Measurements from ENCODE around the gene NOS1.
"Not testable (repeated sequence)": the region's sequence is repeated elsewhere in the genome, so short reads cannot be mapped to it uniquely, and the experiment has no call there.

NOS1 gene

GRCh38 chr12:117202033-117202432 lies 159.4 kb downstream of the NOS1 start:
- DNase-seq, result no peak

DNA sequence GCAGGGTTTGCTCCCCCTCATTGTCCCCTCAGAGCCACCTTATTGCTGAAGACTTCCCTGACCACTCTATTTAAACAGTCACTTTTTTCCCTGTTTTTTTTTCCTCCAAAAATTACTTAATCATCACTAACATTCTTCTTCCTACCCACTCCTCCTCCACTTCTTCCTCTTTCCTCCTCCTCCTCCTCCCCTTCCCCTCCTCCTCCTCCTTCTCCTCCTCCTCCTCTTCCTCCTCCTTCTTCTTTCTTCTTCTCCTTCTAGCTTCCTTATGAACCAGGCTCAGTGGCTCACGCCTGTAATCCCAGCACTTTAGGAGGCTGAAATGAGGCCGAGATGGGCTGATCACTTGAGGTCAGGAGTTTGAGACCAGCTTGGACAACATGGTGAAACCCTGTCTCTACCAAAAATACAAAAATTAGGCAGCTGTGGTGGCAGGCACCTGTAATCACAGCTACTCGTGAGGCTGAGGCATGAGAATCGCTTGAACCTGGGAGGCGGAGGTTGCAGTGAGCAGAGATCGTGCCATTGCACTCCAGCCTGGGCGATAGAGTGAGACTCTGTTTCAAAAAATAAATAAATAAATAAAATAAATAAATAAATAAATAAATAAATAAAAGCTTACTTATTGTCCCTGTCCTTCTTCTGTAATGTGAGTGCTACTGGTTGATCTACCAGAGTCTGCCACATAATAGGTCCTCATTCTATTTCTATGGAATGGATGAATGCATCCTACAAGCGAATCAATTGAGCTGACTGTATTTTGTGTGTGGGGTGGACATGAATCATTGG lies 161.3 kb downstream of the NOS1 start:
- DNase-seq, result not testable (repeated sequence)

GRCh38 chr12:117196334-117196733 lies 165.1 kb downstream of the NOS1 start:
- DNase-seq, result not testable (repeated sequence)

DNA sequence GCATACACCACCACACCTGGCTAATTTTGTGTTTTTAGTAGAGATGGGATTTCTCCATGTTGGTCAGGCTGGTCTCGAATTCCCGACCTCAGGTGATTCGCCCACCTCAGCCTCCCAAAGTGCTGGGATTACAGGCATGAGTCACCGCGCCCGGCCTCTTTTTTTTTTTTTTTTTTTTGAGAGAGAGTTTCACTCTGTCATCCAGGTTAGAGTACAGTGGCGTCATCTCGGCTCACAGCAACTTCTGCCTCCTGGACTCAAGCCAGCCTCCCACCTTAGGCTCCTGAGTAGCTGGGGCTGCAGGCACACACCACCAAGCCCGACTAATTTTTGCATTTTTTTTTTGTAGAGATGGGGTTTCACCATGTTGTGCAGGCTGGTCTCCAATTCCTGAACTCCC lies 166.4 kb downstream of the NOS1 start:
- not testable (repeated sequence) for DNase-seq

GRCh38 chr12:117193903-117194302 lies 167.5 kb downstream of the NOS1 start:
- DNase-seq, result no peak

GRCh38 chr12:117192581-117192980 lies 168.8 kb downstream of the NOS1 start:
- DNase-seq, result not testable (repeated sequence)

GRCh38 chr12:117192057-117192456 lies 169.4 kb downstream of the NOS1 start:
- DNase-seq, result peak; percentile 7

DNA sequence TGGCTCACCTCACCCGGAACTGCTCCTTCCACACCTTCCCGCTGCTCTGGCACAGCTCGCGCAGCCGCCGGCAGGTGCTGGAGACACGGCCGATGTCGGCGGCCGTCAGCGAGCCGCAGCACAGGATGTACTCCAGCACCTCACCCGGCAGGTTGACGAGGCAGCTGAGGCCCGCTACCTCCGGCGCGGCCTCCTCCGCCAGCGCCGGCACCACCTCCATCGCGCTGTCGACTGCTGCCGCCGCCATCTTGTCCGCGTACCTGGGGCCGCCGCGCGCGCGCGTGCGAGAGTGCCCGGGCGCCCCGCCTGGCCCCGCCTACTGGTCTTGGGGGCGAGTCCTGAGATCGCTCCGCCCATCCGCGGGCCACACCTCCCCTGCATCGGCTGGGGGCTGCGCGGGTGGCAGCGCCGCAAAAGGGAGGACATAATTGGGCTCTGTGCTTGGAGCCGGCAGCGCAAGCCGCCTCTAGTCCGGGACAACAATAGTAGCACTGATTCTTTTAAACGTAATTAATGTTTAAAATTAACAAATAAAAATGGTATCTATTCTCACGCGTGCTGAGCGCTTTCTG lies 171.1 kb downstream of the NOS1 start, which contains the start of gene FBXO21:
Gene FBXO21, minus strand, starts transcription at position 261 of the 572 bp plus-strand sequence. Its CDS starts 14 bp downstream, at position 247.
- DNase-seq, result peak; percentile 89

- DNase-seq, result peak; percentile 30
Measured at GRCh38 chr12:117189725-117190209, 171.7 kb downstream of the NOS1 start.

- DNase-seq, result peak; percentile 3
Measured at GRCh38 chr12:117188961-117189724, 172.3 kb downstream of the NOS1 start.

DNA sequence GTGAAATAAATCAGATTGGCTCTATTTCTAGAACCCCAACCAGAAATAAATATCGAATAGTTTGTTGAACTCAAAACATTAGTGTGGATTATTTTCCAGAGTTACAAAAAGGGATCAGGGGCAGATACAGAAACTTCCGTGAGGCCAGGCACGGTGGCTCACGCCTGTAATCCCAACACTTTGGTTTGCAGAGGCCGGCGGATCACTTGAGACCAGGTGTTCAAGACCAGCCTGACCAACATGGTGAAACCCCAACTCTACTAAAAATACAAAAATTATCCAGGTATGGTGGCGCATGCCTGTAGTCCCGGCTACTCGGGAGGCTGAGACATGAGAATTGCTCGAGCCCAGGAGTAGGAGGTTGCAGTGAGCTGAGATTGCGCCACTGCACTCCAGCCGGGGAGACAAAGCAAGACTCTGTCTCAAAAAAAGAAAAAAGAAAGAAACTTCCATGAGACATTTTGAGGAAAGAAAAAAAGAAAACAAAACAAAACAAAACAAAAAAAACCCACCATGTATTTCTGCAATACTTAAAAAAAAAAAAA lies 173.2 kb downstream of the NOS1 start:
- no peak for DNase-seq

GRCh38 chr12:117187421-117187820 lies 174.0 kb downstream of the NOS1 start:
- no peak for DNase-seq

DNA sequence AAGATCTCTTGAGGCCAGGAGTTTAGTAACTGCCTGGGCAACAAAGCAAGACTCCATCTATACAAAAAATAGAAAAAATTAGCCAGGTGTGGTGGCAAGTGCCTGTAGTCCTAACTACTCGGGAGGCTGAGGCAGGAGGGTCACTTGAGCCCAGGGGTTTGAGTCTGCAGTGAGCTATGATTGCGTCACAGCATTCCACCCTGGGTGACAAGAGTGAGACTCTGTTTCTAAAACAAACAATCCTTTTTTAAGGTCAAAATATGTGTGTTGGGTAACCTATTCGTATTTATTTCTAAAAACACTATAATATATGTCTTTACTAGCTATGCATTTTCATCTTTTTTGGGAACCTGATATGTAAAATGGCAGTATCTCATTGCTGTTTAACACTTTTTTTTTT lies 178.6 kb downstream of the NOS1 start:
- DNase-seq, result no peak

- not testable (repeated sequence) for DNase-seq
Measured at GRCh38 chr12:117181468-117181843, 180.0 kb downstream of the NOS1 start.

GRCh38 chr12:117180758-117181467 lies 180.5 kb downstream of the NOS1 start:
- DNase-seq, result no peak

- DNase-seq, result no peak
Measured at GRCh38 chr12:117178745-117179144, 182.7 kb downstream of the NOS1 start.

DNA sequence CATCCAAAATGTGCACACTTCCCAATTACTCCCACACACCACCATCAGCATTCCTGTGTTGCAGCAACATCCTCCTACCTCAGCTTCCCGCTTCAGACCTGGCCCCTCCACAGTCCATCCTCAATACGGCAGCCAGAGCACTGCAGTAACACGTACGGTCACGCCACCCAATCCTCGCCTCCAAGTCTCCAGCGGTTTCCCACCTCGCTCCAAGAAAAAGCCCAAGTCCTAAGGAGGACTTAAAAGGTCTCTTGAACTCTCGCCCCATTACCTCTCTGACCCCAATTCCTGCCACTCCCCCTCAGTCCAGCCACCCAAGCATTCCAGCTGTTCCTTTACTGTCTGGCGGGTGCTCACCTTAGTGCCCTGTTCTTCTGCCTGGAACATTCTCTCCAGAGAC lies 183.1 kb downstream of the NOS1 start:
- DNase-seq, result no peak

GRCh38 chr12:117172168-117172567 lies 189.3 kb downstream of the NOS1 start:
- DNase-seq, result no peak

DNA sequence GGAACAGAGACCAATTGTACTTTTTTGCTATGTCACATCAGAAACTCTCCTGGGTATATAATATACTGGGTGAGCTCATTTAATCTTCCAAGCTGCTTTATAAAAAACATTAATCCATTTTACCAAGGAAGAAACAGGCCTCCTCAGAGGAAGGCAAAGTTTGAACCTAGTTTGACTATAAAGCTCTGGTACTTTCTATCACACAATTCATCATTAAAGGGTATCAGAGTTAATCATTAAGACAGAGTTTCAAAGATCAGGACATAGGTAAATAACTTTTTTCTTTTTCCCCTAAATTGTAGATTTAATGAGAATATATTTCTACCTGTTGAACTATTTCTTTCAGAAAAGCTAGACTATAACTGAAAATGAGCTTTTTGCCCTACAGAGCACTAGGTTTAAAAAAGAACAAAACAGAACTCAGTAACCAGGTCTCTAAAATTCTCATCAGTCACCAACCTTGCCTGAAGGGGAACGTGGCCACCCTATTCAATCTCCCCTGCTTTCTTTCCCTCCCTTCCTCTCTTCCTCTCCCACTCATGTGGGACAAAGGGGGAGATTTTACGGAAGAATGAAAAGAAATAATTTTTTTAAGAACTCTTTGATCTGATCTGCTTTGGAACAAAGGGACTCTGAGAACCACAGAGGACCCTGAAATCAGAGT lies 189.8 kb downstream of the NOS1 start:
- DNase-seq, result no peak

DNA sequence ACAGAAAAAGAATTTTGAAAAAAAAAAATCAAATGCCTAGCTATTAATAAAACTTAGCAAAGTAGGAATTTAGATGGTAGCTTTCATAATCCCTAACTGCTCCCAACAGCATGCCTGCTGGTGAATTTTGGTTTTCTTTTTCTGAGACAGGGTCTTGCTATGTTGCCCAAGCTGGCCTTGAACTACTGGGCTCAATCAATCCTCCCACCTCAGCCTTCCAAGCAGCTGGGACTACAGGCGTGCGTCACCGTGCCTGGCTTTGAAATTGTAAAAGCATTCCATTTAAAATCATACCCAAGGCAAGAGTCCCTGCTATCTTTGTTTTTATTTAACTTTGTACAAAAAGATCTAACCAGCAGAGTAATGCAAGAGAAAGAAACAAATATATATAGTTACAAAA lies 191.9 kb downstream of the NOS1 start:
- no peak for DNase-seq

DNA sequence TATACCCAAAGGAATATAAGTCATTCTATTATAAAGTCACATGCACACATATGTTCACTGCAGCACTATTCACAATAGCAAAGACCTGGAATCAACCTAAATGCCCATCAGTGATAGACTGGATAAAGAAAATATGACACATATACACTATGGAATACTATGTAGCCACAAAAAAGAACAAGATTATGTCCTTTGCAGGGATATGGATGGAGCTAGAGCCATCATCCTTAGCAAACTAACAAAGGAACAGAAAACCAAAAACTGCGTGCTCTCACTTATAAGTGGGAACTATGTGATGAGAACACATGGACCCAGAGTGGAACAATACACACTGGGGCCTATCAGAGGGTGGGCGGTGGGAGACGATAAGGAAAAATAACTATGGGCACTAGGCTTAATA lies 192.4 kb downstream of the NOS1 start:
- DNase-seq, result no peak

DNA sequence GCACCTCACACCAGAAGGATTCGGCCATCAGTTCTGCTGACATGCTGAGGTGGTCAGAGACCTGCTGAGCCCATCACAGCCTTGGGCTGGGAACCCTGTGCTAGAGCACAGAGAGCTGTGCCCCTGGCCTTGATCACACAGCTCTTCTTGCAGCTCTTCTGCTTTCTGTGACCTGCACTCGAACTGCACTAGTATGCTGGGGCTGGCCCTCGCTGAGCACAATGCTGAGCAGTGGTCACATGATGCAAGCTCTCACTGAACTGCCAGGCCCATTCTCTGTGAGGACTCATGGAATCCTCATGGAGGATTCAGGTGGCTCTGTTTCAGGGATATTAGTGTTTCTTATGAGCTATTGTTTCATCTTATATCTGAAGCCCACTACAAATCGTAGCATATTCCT lies 193.7 kb downstream of the NOS1 start:
- DNase-seq, result no peak
